Measurements from ENCODE around the gene USP35. TPM values are rescaled to one million over a fixed set of nuclear protein-coding genes. Genes with fewer than 3 reads are reported as not detected.

The USP35 gene
- total RNA-seq, 1 experiment from 2014 or later: 11.8 TPM

DNA sequence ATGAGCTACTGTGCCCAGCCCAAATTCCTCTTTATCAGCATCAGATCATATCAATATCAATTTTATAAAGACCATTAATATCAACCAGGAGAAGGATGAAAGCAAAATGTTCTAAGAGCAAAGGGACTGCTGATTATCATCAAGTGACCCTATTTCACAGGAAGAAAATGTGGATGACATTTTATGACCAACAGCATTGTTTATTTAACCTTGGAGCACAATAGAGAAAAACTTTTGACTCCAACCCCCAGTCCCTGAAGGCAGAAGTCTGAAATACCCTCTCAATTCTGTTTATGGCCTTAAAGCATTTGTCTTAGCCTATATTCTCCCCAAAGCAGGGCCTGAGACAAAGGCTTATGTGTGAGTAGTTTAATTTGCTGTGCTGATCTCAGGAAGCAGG lies 38.0 kb upstream of the USP35 start:
- intact Hi-C loops (cut with micrococcal nuclease; ENCODE audit: unreplicated experiment) (no loop called here), in situ Hi-C loops (cut with HindIII; ENCODE audit: low pct_unique_long_range_greater_than_20kb, low sequenced_read_pairs) (no loop called here)
- Histone ChIP-seq H3K4me1 (ENCODE audit: control insufficient read depth, insufficient read depth, low read length) (peaks cover 5% of the 10 kb centered on the region; the same call in 1 of the 2 replicates), H3K4me3 (ENCODE audit: low read depth in 2 of 2, low read length in 2 of 2) (no peak overlapping the region), H3K27me3 (ENCODE audit: control insufficient read depth, insufficient read depth, low read length) (no peaks in the 10 kb centered on the region), H3K36me3 (ENCODE audit: control insufficient read depth, insufficient read depth, low read length) (no peaks in the 10 kb centered on the region), H3K27ac (ENCODE audit: low read length) (no peak overlapping the region), H3K9me3 (ENCODE audit: control insufficient read depth, insufficient read depth, low read depth, low read length) (no peaks in the 10 kb centered on the region)
- DNase-seq (ENCODE audit: low read depth, low spot score) (no peak), ATAC-seq (no peak)
- POLR2A ChIA-PET: no interaction called here
- CTCF ChIA-PET: no interaction called here
- TF ChIP-seq, protein P1, sequence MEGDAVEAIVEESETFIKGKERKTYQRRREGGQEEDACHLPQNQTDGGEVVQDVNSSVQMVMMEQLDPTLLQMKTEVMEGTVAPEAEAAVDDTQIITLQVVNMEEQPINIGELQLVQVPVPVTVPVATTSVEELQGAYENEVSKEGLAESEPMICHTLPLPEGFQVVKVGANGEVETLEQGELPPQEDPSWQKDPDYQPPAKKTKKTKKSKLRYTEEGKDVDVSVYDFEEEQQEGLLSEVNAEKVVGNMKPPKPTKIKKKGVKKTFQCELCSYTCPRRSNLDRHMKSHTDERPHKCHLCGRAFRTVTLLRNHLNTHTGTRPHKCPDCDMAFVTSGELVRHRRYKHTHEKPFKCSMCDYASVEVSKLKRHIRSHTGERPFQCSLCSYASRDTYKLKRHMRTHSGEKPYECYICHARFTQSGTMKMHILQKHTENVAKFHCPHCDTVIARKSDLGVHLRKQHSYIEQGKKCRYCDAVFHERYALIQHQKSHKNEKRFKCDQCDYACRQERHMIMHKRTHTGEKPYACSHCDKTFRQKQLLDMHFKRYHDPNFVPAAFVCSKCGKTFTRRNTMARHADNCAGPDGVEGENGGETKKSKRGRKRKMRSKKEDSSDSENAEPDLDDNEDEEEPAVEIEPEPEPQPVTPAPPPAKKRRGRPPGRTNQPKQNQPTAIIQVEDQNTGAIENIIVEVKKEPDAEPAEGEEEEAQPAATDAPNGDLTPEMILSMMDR (IDR thresholded peaks at IDR 0.05): no peak
- TF ChIP-seq SIN3A (IDR thresholded peaks at IDR 0.05; ENCODE audit: borderline replicate concordance, insufficient read depth, low read depth, low read length) (no peak), POLR2AphosphoS5 (IDR thresholded peaks at IDR 0.05; ENCODE audit: low read depth, low read length) (no peak), TCF7L2 (IDR thresholded peaks at IDR 0.05; ENCODE audit: low read depth, low read length) (no peak)
- TF ChIP-seq, protein P2, sequence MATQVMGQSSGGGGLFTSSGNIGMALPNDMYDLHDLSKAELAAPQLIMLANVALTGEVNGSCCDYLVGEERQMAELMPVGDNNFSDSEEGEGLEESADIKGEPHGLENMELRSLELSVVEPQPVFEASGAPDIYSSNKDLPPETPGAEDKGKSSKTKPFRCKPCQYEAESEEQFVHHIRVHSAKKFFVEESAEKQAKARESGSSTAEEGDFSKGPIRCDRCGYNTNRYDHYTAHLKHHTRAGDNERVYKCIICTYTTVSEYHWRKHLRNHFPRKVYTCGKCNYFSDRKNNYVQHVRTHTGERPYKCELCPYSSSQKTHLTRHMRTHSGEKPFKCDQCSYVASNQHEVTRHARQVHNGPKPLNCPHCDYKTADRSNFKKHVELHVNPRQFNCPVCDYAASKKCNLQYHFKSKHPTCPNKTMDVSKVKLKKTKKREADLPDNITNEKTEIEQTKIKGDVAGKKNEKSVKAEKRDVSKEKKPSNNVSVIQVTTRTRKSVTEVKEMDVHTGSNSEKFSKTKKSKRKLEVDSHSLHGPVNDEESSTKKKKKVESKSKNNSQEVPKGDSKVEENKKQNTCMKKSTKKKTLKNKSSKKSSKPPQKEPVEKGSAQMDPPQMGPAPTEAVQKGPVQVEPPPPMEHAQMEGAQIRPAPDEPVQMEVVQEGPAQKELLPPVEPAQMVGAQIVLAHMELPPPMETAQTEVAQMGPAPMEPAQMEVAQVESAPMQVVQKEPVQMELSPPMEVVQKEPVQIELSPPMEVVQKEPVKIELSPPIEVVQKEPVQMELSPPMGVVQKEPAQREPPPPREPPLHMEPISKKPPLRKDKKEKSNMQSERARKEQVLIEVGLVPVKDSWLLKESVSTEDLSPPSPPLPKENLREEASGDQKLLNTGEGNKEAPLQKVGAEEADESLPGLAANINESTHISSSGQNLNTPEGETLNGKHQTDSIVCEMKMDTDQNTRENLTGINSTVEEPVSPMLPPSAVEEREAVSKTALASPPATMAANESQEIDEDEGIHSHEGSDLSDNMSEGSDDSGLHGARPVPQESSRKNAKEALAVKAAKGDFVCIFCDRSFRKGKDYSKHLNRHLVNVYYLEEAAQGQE (IDR thresholded peaks at IDR 0.05; ENCODE audit: insufficient read depth in 1 of 2, low read depth in 2 of 2, low read length in 1 of 2): no peak
- BruUV-seq (replicated peaks): no TSS peak

DNA sequence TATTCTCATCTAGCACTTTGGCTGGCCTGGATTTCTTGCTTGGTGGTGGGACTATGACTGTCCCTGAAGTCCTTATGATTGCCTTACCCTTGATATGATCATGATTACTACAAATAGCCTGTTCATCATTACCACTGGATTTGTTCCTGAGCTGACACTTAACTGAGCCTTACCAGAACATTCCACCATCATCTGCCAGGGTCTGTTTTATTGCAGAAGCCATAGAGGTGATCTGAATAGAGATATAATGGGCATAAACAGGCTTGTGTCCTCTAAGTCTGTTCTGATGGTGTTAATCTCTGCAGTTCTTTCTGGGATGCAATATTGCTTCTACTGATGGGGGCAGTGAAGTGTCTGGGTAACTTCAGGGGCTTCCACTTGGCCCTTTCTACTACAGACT lies 36.9 kb upstream of the USP35 start:
- Histone ChIP-seq H3K36me3 (ENCODE audit: control insufficient read depth, insufficient read depth, low read length) (no peaks in the 10 kb centered on the region), H3K27me3 (ENCODE audit: control insufficient read depth, insufficient read depth, low read length) (no peaks in the 10 kb centered on the region), H3K4me1 (ENCODE audit: control insufficient read depth, insufficient read depth, low read length) (peaks cover 16% of the 10 kb centered on the region), H3K4me3 (ENCODE audit: low read depth in 2 of 2, low read length in 2 of 2) (no peak overlapping the region), H3K9me3 (ENCODE audit: control insufficient read depth, insufficient read depth, low read depth, low read length) (no peaks in the 10 kb centered on the region), H3K27ac (ENCODE audit: low read length) (no peak overlapping the region)
- ChIA-PET CTCF (no interaction called here), POLR2A (interaction anchor here (0.6 kb wide), 1 partner anchor 43 kb away, joined by 3 read pairs; no protein-coding TSS in a partner anchor)
- no TSS peak for BruUV-seq (replicated peaks)
- no peak for ATAC-seq
- TF ChIP-seq, protein P2 (IDR thresholded peaks at IDR 0.05; ENCODE audit: insufficient read depth in 1 of 2, low read depth in 2 of 2, low read length in 1 of 2): no peak
- TF ChIP-seq SIN3A (IDR thresholded peaks at IDR 0.05; ENCODE audit: borderline replicate concordance, insufficient read depth, low read depth, low read length) (no peak), TCF7L2 (IDR thresholded peaks at IDR 0.05; ENCODE audit: low read depth, low read length) (no peak), POLR2AphosphoS5 (IDR thresholded peaks at IDR 0.05; ENCODE audit: low read depth, low read length) (no peak)
- TF ChIP-seq, protein P1 (IDR thresholded peaks at IDR 0.05): no peak
- no peak for DNase-seq (ENCODE audit: low read depth, low spot score)
- in situ Hi-C loops (cut with HindIII; ENCODE audit: low pct_unique_long_range_greater_than_20kb, low sequenced_read_pairs) (no loop called here), intact Hi-C loops (cut with micrococcal nuclease; ENCODE audit: unreplicated experiment) (no loop called here)

Measured in Panc1 (cell line).